Cardiac muscle cell (in vitro differentiated cells and primary cell): ENCODE results near the gene BNIP3. TPM values are rescaled to one million over a fixed set of nuclear protein-coding genes. Genes with fewer than 3 reads are reported as not detected.
A peak's percentile ranks its signal among the peaks of the same experiment; 100 is the strongest.

Experiments
- DNase-seq, 2 donors: peaks; one replicate each; pipeline versions ENCODE4 v3.0.0 to v3.0.0-alpha.2; 2010 to 2017; ENCODE audit warnings: low read depth in 1 of 2, low spot score in 1 of 2
- H3K27ac ChIP-seq: fragments of 200-600 bp; sonication (generic); 2 replicates; pipeline ENCODE4 v1.5.1; 2016
- H3K27me3 ChIP-seq: fragments of 200-600 bp; sonication (generic); 2 replicates; pipeline ENCODE4 v1.6.0; 2016; ENCODE audit warnings: control low read depth
- H3K36me3 ChIP-seq: fragments of 200-600 bp; sonication (generic); 2 replicates; pipeline ENCODE4 v1.5.1; 2016; ENCODE audit warnings: control low read depth
- H3K4me1 ChIP-seq: fragments of 200-600 bp; sonication (generic); 2 replicates; pipeline ENCODE4 v1.8.1; 2017; ENCODE audit warnings: low read depth, mild to moderate bottlenecking, mixed run types
- H3K4me3 ChIP-seq: fragments of 200-600 bp; sonication (generic); 2 replicates; pipeline ENCODE4 v1.5.1; 2016; ENCODE audit warnings: mild to moderate bottlenecking
- H3K9me3 ChIP-seq: fragments of 200-600 bp; sonication (generic); 2 replicates; pipeline ENCODE4 v1.5.1; 2017; ENCODE audit warnings: low read depth, mild to moderate bottlenecking, control low read depth
- polyA plus RNA-seq: library from polyadenylated mRNA; unstranded; fragments of >200 nt; fragmentation: Nextera tagmentation; extraction: Ambion mirVana; gene quantifications from 2 replicates; pipeline ENCODE4 v1.2.1, GENCODE V29; 2016
- total RNA-seq: library from RNA; depleted of rRNA; stranded (reverse); fragments of >200 nt; gene quantifications from 2 replicates; pipeline ENCODE4 v1.2.3, GENCODE V29; 2016
- TF ChIP-seq, protein P1 (sequence below): IDR thresholded peaks from 2 replicates; pipeline ENCODE4 v1.5.1; 2012; ENCODE audit warnings: low read depth, mild to moderate bottlenecking, low read length

BNIP3 gene
- total and polyA plus RNA-seq, 2 experiments from 2014 or later = 686 to 1,301 TPM

DNA sequence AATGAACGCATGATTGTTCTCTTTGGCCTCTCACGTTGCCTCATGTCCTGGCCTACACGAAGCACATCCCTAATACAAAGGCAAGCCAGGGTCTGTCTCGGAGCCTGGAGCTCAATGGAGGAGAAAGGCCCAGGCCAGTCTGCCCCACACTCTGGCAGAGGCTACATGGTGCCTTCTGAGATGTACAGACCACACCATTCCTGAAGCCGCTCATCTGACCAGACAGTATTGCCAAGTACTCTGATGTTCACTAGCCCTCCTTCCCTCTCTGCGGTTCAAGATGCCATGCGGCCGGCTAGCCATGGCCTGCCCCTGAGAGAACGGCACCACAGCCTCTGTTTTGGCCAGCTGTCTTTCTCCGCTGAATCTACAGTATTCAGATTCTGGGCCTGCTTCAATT is 5.9 kb downstream of the BNIP3 start:
- peaks cover 57% of the 10 kb centered on the region for H3K4me1 ChIP-seq
- peaks cover 34% of the 10 kb centered on the region for H3K36me3 ChIP-seq
- no peak overlapping the region for H3K4me3 ChIP-seq
- DNase-seq = no peak
- no peaks in the 10 kb centered on the region for H3K9me3 ChIP-seq
- TF ChIP-seq, protein P1, sequence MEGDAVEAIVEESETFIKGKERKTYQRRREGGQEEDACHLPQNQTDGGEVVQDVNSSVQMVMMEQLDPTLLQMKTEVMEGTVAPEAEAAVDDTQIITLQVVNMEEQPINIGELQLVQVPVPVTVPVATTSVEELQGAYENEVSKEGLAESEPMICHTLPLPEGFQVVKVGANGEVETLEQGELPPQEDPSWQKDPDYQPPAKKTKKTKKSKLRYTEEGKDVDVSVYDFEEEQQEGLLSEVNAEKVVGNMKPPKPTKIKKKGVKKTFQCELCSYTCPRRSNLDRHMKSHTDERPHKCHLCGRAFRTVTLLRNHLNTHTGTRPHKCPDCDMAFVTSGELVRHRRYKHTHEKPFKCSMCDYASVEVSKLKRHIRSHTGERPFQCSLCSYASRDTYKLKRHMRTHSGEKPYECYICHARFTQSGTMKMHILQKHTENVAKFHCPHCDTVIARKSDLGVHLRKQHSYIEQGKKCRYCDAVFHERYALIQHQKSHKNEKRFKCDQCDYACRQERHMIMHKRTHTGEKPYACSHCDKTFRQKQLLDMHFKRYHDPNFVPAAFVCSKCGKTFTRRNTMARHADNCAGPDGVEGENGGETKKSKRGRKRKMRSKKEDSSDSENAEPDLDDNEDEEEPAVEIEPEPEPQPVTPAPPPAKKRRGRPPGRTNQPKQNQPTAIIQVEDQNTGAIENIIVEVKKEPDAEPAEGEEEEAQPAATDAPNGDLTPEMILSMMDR = no peak
- H3K27me3 ChIP-seq = no peaks in the 10 kb centered on the region
- peak overlapping the region; percentile 19 for H3K27ac ChIP-seq

DNA sequence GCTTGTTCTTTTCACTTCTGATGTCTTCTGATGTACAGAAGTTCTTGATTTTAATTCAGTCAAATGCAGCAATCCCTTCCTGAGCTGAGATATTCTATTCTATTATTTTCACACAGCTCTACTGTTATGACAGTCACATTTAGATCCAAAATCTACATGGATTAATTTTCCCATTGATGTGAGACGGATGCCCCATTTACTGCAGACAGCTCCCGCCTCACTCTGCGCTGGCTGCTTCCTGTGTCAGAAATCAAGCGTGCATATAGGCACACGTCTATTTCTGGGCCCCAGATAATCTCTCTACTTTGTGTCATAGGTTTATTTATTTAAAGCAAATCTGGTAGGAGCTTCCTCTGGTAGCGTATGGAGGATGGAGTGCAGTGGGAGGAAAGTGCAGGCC is 6.7 kb downstream of the BNIP3 start:
- H3K36me3 ChIP-seq = peaks cover 42% of the 10 kb centered on the region
- DNase-seq = no peak
- TF ChIP-seq, protein P1 = no peak

DNA sequence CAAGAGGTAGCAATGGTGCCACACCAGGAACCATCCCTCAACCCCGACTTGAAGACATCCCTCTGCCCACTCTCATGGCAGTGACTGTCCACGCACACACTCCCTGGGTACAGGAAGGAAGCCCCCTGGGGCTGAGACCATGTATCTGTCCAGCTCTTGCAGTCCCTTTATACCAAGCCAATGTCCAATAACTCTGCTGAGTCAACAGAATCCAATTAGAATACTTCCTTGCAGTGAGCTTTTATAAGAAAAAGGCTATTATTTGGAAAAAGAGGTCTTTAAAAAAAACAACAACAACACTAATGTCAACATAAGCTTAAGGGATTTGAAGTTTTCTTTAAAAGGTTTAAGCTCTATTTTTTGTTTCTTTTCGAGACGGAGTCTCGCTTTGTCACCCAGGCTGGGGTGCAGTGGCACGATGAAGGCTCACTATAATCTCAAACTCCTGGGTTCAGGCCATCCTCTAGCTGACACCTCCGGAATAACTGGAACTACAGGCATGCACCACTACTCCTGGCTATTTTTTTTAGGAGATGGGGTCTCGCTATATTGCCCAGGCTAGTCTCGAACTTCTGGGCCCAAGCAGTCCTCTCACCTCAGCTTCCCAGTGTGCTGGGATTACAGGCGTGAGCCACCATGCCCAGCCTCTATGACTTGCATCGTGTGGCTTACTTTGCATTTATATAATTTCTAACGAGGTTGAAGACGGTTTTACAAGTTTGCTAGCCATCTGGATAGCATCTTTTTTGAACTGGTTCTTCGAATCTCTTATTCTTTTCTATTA is 7.5 kb downstream of the BNIP3 start:
- no peaks in the 10 kb centered on the region for H3K9me3 ChIP-seq
- peaks cover 53% of the 10 kb centered on the region for H3K4me1 ChIP-seq
- peak overlapping the region; percentile 60 for H3K27ac ChIP-seq
- DNase-seq = no peak
- peaks cover 49% of the 10 kb centered on the region for H3K36me3 ChIP-seq
- H3K4me3 ChIP-seq = no peak overlapping the region
- TF ChIP-seq, protein P1 = no peak
- no peaks in the 10 kb centered on the region for H3K27me3 ChIP-seq

More for the DNA sequence above, 6.7 kb downstream of the BNIP3 start:
- H3K9me3 ChIP-seq = no peaks in the 10 kb centered on the region
- peaks cover 57% of the 10 kb centered on the region for H3K4me1 ChIP-seq
- H3K4me3 ChIP-seq = no peak overlapping the region
- peak overlapping the region; percentile 19 for H3K27ac ChIP-seq
- no peaks in the 10 kb centered on the region for H3K27me3 ChIP-seq

DNA sequence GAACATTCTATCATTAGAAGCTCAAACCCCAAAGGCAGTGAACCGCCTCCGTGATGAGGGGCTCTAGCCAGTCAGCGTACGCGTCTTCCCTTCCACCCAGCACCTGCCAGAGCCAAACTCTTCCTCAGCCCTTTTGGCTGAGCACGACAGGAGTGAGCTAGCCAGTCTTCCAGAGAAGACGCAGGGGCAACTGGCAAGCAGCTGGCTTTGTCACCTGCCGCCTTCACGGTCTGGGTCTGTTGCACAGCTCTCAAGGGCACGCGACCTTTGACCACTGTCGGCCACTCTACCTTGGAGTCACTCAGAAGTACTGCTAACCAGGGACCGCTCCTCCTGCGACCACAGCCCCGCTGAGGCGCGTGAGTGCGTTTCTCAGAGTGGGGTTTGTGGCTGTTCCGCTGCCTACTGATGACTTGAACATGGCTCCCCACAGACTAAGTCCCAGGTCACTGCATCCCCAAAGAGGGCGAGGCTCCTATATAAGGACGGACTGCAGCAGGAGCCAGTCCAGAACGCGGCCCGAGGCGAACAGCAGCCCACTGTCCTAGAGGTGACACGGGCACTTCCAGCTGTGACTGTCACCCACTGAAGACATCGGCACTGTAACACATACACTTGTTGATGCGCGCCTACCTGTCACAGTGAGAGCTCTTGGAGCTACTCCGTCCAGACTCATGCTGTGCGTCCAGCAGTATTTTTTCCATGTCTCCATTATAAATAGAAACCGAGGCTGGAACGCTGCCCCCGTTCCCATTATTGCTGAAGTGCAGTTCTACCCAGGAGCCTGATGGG is 8.4 kb downstream of the BNIP3 start:
- Histone ChIP-seq H3K36me3 (peaks cover 58% of the 10 kb centered on the region), H3K27me3 (no peaks in the 10 kb centered on the region), H3K9me3 (no peaks in the 10 kb centered on the region), H3K27ac (peak overlapping the region; percentile 72), H3K4me1 (peaks cover 44% of the 10 kb centered on the region), H3K4me3 (no peak overlapping the region)
- DNase-seq = no peak
- TF ChIP-seq, protein P1 = no peak

DNA sequence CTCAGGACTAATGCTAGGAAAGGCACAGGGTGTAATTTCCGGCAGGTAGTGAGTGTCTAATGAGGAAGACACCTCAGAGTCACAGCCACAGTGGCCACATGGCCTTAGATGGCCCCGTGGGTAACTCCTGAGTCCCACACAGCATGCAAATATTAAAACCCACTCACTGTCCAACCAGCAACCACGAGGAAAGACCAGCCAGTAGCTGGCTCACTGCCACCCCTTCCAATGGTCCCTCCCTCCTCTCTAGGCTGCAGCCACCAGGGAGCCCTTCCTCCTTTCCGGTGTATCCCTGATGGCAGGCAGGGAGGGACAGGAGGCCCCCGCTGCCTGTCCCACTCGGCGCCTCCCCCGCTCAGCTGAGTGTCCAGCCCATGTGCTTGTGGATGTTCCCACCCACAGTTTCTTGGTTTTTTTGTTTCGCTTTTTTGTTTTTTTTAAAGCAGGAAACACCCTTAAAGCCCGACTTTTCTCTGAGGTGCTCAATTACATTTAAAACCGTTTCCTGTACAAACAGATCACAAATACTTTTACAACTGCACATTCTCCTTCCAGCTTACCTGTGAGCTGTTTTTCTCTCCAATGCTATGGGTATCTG is 9.2 kb downstream of the BNIP3 start:
- H3K27ac ChIP-seq = peak overlapping the region; percentile 72
- peaks cover 38% of the 10 kb centered on the region for H3K4me1 ChIP-seq
- no peaks in the 10 kb centered on the region for H3K9me3 ChIP-seq
- TF ChIP-seq, protein P1 = no peak
- peaks cover 64% of the 10 kb centered on the region for H3K36me3 ChIP-seq
- H3K4me3 ChIP-seq = no peak overlapping the region
- H3K27me3 ChIP-seq = no peaks in the 10 kb centered on the region
- peak in 1 of 2 donors; percentile 67 for DNase-seq
